Retinal pigment epithelial cell (primary cell): ENCODE measurements around the gene EYS.

ENCODE experiments used
- DNase-seq: peaks from one replicate; pipeline ENCODE4 v3.0.0-alpha.2; 2010; ENCODE audit warnings: low read depth
- H3K4me3 ChIP-seq: 2 replicates; pipeline ENCODE4 v1.5.1; 2011; ENCODE audit warnings: mild to moderate bottlenecking, low read length, control low read depth, moderate library complexity
- TF ChIP-seq, protein P1 (sequence below): conservative IDR thresholded peaks from 2 replicates; pipeline ENCODE4 v1.5.1; 2011; ENCODE audit warnings: low read depth, low read length, control low read depth, inconsistent platforms

Gene EYS

DNA sequence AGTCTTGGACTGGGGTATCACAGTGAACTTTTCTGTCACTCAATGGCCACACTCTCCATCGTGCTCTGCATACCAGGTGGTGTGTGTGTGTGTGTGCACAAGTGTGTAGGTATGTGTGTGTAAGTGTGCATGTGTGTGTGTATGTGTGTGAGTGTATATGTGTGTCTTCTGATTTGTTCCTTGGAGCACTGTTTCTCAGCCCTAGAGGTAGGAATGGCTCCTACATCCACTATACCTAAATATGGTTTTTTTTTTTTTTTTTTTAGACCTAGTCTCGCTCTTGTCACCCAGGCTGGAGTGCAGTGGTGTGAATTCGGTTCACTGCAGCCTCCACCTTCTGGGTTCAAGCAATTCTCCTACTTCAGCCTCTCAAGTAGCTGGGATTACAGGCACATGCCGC lies 1834.8 kb downstream of the EYS start:
- DNase-seq, result no peak
- TF ChIP-seq, protein P1, sequence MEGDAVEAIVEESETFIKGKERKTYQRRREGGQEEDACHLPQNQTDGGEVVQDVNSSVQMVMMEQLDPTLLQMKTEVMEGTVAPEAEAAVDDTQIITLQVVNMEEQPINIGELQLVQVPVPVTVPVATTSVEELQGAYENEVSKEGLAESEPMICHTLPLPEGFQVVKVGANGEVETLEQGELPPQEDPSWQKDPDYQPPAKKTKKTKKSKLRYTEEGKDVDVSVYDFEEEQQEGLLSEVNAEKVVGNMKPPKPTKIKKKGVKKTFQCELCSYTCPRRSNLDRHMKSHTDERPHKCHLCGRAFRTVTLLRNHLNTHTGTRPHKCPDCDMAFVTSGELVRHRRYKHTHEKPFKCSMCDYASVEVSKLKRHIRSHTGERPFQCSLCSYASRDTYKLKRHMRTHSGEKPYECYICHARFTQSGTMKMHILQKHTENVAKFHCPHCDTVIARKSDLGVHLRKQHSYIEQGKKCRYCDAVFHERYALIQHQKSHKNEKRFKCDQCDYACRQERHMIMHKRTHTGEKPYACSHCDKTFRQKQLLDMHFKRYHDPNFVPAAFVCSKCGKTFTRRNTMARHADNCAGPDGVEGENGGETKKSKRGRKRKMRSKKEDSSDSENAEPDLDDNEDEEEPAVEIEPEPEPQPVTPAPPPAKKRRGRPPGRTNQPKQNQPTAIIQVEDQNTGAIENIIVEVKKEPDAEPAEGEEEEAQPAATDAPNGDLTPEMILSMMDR, result no peak
- no peak overlapping the region for H3K4me3 ChIP-seq

DNA sequence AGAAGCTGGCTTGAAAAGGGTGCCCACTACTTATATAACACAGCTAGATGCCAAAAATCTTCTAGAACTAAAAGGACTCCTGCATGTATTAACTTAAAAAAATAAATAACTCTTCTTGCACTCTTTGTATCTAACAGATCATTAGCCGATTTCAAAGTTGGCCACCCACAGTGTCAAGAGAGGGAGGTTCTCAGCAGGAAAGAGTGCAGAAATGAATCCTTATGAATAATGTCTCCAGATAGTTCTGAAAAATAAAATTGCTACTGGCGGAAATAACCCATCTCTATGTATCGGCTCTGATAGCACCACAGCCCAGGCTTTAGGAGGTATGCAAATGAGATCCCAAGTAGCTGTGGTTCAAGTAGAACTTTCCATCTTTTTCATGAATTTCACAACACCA lies 1838.7 kb downstream of the EYS start:
- no peak for DNase-seq
- no peak overlapping the region for H3K4me3 ChIP-seq
- TF ChIP-seq, protein P1, result no peak

DNA sequence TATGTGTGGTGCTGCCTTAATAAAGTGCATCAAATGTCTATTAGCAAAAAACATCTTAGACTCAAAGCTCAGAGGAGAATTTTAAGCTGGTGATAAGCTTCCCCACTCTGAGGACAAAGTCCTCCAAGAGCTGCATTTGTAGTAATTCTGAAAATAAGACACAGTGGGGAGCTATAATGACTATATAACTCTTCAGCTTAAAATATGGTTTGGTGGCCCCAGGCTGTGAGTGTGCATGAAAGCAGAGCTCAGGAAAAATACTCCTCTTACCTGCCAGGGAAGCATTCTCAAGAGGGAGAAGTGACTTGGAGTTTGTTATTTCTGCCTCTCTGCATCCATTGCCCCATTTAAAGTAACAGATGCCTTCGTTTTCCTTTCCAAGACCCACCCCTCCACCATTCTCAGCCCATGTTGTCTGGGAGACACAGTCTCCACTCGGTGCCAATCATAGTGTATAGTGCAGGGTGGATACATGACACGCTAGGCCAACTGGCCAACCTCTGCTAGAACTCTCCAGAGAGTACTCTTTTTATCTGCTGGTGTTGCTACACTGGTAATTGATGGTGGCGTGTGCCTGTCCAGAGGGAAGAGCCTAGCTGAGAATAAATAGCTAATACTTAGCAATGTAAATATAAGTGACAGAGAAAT lies 1842.2 kb downstream of the EYS start:
- no peak overlapping the region for H3K4me3 ChIP-seq
- TF ChIP-seq, protein P1, result no peak
- no peak for DNase-seq

DNA sequence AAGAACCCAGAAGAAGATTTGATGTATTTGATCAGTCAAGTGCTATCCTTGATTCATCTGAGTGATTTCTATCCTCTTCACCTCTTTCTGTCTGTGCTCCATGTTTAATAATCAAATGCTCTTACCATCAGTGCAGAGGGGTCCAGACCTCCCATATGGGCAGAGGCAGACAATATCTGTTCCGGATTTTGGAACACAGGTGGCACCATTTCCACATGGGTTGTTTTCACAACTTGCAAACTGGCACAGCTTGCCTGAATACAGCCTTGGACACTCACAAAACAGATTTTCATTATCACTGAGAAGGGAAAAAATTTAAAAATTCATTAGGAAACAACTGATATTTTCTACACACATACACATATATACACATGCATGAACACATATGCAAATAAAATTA lies 1843.0 kb downstream of the EYS start:
- TF ChIP-seq, protein P1, result no peak
- no peak for DNase-seq
- no peak overlapping the region for H3K4me3 ChIP-seq

DNA sequence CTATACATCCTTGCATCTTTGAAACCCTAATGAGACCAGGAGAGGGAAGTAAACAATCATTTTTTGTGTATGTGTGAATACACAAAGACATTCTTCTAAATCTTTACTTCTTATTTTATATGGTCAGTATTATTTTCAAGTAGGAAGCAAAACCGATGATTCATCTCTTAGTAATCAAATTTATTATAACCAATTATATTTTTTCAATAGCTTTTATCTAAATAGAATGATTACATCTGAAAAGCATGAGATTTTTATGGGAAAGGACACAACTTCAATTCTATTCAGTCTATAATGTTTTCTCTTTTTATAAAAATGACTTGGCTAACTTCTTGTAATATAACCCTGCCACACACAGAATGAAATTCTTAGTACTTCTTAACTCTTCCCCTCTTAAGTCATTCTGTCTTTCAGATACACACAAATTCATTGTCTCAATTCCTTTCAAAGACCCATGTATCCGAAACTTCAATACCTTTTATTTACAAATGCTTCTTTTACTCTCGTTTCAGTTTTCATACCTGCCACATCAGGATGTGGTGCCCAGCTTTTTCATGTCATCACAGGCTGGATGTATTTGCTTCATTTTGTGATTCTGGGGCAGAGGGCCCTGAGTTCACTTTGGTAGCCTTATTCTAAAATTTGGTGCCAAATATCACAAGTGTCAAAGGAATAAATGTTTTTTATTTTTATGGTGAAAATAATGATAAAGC lies 1844.4 kb downstream of the EYS start:
- DNase-seq, result no peak
- H3K4me3 ChIP-seq, result no peak overlapping the region
- TF ChIP-seq, protein P1, result no peak

DNA sequence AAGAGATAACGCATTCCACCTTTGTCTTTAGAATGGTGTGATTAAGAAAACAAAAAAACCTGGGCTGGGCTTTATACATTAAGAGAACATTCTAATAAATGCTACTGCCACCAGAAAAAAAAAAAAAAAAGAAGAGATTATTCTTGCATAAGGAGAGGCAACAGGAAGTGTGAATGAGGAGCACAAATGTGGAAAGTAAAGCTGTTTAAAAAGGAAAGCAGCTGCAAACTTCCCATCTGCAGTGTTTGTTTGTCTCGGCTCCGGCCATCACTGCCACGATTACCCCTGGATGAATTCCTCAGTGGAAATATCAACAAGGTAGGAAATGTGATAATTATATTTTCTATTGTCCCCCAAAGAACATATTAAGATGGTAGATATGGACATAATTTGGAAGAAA lies 1847.5 kb downstream of the EYS start:
- TF ChIP-seq, protein P1, result no peak
- DNase-seq, result no peak
- no peak overlapping the region for H3K4me3 ChIP-seq

DNA sequence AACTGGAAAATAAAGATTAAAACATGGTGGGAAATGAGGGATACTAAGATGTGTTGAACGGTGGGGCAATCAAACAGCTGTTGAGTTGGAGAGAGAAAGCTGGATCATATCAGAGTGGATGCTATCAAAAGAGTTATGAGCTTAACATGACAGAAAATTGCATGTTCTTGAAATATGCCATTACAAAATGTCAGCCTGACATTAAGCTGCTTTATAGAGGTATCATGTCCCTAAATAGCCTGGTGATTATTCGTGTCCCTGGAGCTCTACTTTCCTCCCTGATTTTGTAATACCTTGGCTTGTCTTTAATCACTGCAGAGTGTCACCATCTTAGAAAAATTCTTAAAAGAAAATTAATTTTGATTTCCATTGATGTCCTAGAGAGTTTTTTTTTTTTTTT lies 1848.3 kb downstream of the EYS start:
- TF ChIP-seq, protein P1, result no peak
- H3K4me3 ChIP-seq, result no peak overlapping the region
- no peak for DNase-seq
